Measurements from ENCODE around the gene CCDC85A. TPM values are rescaled to one million over a fixed set of nuclear protein-coding genes. Genes with fewer than 3 reads are reported as not detected.

The CCDC85A gene
- total and polyA plus RNA-seq, 2 of the 8 experiments (the other 6 are each of a cell fraction or from before 2014, with no cell fraction given): 0.20 TPM; not detected in 1

- no peaks in the 10 kb centered on the region for H3K36me3 ChIP-seq (ENCODE audit: control insufficient read depth in 2 of 4, insufficient read depth in 4 of 4, low read length in 3 of 4)
- TF ChIP-seq CEBPB (IDR thresholded peaks at IDR 0.05; ENCODE audit: low read depth, low read length) (no peak), SUZ12 (IDR thresholded peaks at IDR 0.05; ENCODE audit: low read length) (no peak), TAF1 (IDR thresholded peaks at IDR 0.05; ENCODE audit: low read depth, low read length) (no peak), EP300 (IDR thresholded peaks at IDR 0.05; ENCODE audit: borderline replicate concordance in 1 of 2, low read depth in 2 of 2, low read length in 2 of 2) (no peak), TAF7 (optimal IDR thresholded peaks at IDR 0.05; ENCODE audit: borderline replicate concordance, low read depth, low read length) (no peak), BRCA1 (IDR thresholded peaks at IDR 0.05; ENCODE audit: low read depth, low read length) (no peak), ASH2L (IDR thresholded peaks at IDR 0.05; ENCODE audit: low read length) (no peak), RNF2 (IDR thresholded peaks at IDR 0.05; ENCODE audit: borderline replicate concordance, low read depth, low read length, missing control alignments, poor library complexity, severe bottlenecking) (no peak), HDAC6 (IDR thresholded peaks at IDR 0.05; ENCODE audit: low read depth, low read length) (no peak), HDAC2 (IDR thresholded peaks at IDR 0.05; ENCODE audit: borderline replicate concordance in 1 of 2, low read depth in 2 of 2, low read length in 2 of 2) (no peak)
- no peak for DNase-seq (ENCODE audit: low read depth in 1 of 2, low spot score in 2 of 2)
- no peak overlapping the region for H2BK20ac ChIP-seq (ENCODE audit: low read length)
- no peaks in the 10 kb centered on the region for H3K9me3 ChIP-seq (ENCODE audit: insufficient read depth in 2 of 2, low read depth in 1 of 2, low read length in 1 of 2)
- H2BK5ac ChIP-seq (ENCODE audit: low read depth, low read length): no peak overlapping the region
- H3K9ac ChIP-seq (replicated peaks in 1 of 4; ENCODE audit: extremely low read depth in 1 of 4, low read depth in 3 of 4, low read length in 3 of 4): no peak overlapping the region
- H4K8ac ChIP-seq (ENCODE audit: extremely low read depth, insufficient read depth, low read length): no peak overlapping the region
- ChIA-PET CTCF (ENCODE audit: partially characterized antibody) (interaction anchor here (0.6 kb wide), 1 partner anchor 469 kb away, joined by 3 read pairs; no protein-coding TSS in a partner anchor), POLR2A (ENCODE audit: partially characterized antibody) (interaction anchor here (0.6 kb wide), 1 partner anchor 18 kb away, joined by 3 read pairs; no protein-coding TSS in a partner anchor)
- no peak overlapping the region for H2BK120ac ChIP-seq (replicated peaks; ENCODE audit: low read depth, low read length)
- H3K23ac ChIP-seq (ENCODE audit: insufficient read length): no peak overlapping the region
- H3K23me2 ChIP-seq (ENCODE audit: low read depth, low read length): no peaks in the 10 kb centered on the region
- no peak overlapping the region for H3K14ac ChIP-seq (ENCODE audit: insufficient read length)
- H3K27me3 ChIP-seq (replicated peaks in 1 of 4; ENCODE audit: control insufficient read depth in 3 of 4, extremely low read depth in 1 of 4, insufficient read depth in 3 of 4, low read length in 3 of 4): no peaks in the 10 kb centered on the region
- no peaks in the 10 kb centered on the region; a peak in 1 of 7 replicates for H3K4me1 ChIP-seq (replicated peaks in 1 of 4; ENCODE audit: control insufficient read depth in 3 of 4, insufficient read depth in 4 of 4, low read length in 3 of 4)
- H3K4ac ChIP-seq (replicated peaks; ENCODE audit: insufficient read length, low read depth, low read length): no peak overlapping the region
- WGBS, 2 experiments (ENCODE audit: extremely low coverage in 1 of 2, insufficient coverage in 1 of 2, insufficient read length in 1 of 2, insufficient replicate concordance in 2 of 2, low coverage in 1 of 2, low lambda C conversion rate in 2 of 2, missing lambda C conversion rate in 1 of 2): 89% methylated on average over 3 of the region's 3 CpGs; no CpG with 5 or more reads in 1 of the 2 experiments
- no peak overlapping the region for H2BK15ac ChIP-seq (ENCODE audit: low read length)
- H4K20me1 ChIP-seq (replicated peaks in 1 of 2; ENCODE audit: control insufficient read depth in 1 of 2, insufficient read depth in 2 of 2, low read length in 2 of 2): no peaks in the 10 kb centered on the region
- no peak overlapping the region for H2AK5ac ChIP-seq (ENCODE audit: low read depth, low read length)
- H3K79me2 ChIP-seq (ENCODE audit: control insufficient read depth in 1 of 2, insufficient read depth in 2 of 2, low read length in 2 of 2): no peaks in the 10 kb centered on the region
- H4K5ac ChIP-seq (ENCODE audit: insufficient read length, low read depth, low read length): no peak overlapping the region
- H3K18ac ChIP-seq (ENCODE audit: extremely low read depth, low read length): no peak overlapping the region
- H3K4me2 ChIP-seq (ENCODE audit: insufficient read depth in 1 of 2, low read depth in 2 of 2, low read length in 2 of 2): no peak overlapping the region
- H3K27ac ChIP-seq (ENCODE audit: low read depth, low read length): no peak overlapping the region
- H3K4me3 ChIP-seq (ENCODE audit: extremely low read depth in 1 of 4, insufficient read depth in 2 of 4, low read depth in 3 of 4, low read length in 4 of 4): no peak overlapping the region
- no peak overlapping the region for H2AFZ ChIP-seq (ENCODE audit: low read length)
- no peak overlapping the region for H2BK12ac ChIP-seq (ENCODE audit: low read depth, low read length)
- no peak overlapping the region for H4K91ac ChIP-seq (replicated peaks; ENCODE audit: insufficient read length, low read length)
- no peak for FAIRE-seq
- H3K56ac ChIP-seq (replicated peaks; ENCODE audit: insufficient read length, low read depth, low read length): no peak overlapping the region
- no peaks in the 10 kb centered on the region for H3K79me1 ChIP-seq (ENCODE audit: low read depth, low read length)
These were observed 151.3 kb downstream of the CCDC85A start for GRCh38 chr2:56335101-56335500.

Data from H1 (cell line).